Activated CD4-positive, alpha-beta memory T cell treated with anti-CD3 and anti-CD28 coated beads, Interleukin-2, amount 10 ng/mL, durations not matched to agents 7 days and 5 days (primary cell): ENCODE results near the gene IL24. TPM values are rescaled to one million over a fixed set of nuclear protein-coding genes. Genes with fewer than 3 reads are reported as not detected.
A peak's percentile ranks its signal among the peaks of the same experiment; 100 is the strongest.

ENCODE experiments used
- CTCF ChIA-PET: fragments of 350-600 bp; sonication (Branson Sonifier 250); formaldehyde crosslinking; loops from one replicate; lab custom pipeline; 2021; ENCODE audit warnings: antibody characterized with exemption, inconsistent platforms; lab: Charles Lee
- POLR2A ChIA-PET: fragments of 350-600 bp; sonication (Branson Sonifier 250); formaldehyde crosslinking; loops from one replicate; lab custom pipeline; 2021; ENCODE audit warnings: antibody characterized with exemption; lab: Charles Lee
- DNase-seq: peaks from one replicate; pipeline ENCODE4 v3.0.0-alpha.2; 2020
- H3K27ac Mint-ChIP-seq: one replicate; pipeline ENCODE4 v1.8.0; 2021; ENCODE audit warnings: mild to moderate bottlenecking, mixed read lengths
- H3K27me3 Mint-ChIP-seq: one replicate; pipeline ENCODE4 v1.8.0; 2021; ENCODE audit warnings: mixed read lengths
- H3K36me3 Mint-ChIP-seq: one replicate; pipeline ENCODE4 v1.8.0; 2021; ENCODE audit warnings: low read depth, mixed read lengths
- H3K4me1 Mint-ChIP-seq: one replicate; pipeline ENCODE4 v1.8.0; 2021; ENCODE audit warnings: mixed read lengths
- H3K4me3 Mint-ChIP-seq: one replicate; pipeline ENCODE4 v1.8.0; 2021; ENCODE audit warnings: mild to moderate bottlenecking, mixed read lengths
- H3K9me3 Mint-ChIP-seq: one replicate; pipeline ENCODE4 v1.8.0; 2021; ENCODE audit warnings: mixed read lengths
- total RNA-seq, 2 experiments: library from RNA; stranded (reverse); gene quantifications; one replicate each; pipeline ENCODE4 v1.2.3, GENCODE V29; 2021

Gene IL24
- total RNA-seq, 2 experiments from 2014 or later, result not detected

GRCh38 chr1:206864939-206865671 lies 32.1 kb upstream of the IL24 start, which contains the start of gene IL20:
TSS of gene IL20 (plus strand) at chr1:206865623. CDS start at chr1:206865853, 230 bp downstream.
- H3K4me3 Mint-ChIP-seq, result no peak within 1 kb of the TSS
- H3K27ac Mint-ChIP-seq, result no peak within 1 kb of the TSS
- peak; percentile 80 for DNase-seq
- peaks cover 54% of the 10 kb centered on the region for H3K27me3 Mint-ChIP-seq
- ChIA-PET CTCF (interaction anchor here (0.7 to 1.9 kb wide), 15 partner anchors 9 to 117 kb away, joined by 3 to 12 read pairs (median 4); no protein-coding TSS in a partner anchor), POLR2A (no interaction called here)
- peaks cover 5% of the 10 kb centered on the region for H3K4me1 Mint-ChIP-seq
- no peaks in the 10 kb centered on the region for H3K9me3 Mint-ChIP-seq
- H3K36me3 Mint-ChIP-seq, result no peaks in the 10 kb centered on the region

GRCh38 chr1:206866062-206866461 lies 31.2 kb upstream of the IL24 start:
- H3K9me3 Mint-ChIP-seq, result no peaks in the 10 kb centered on the region
- H3K27me3 Mint-ChIP-seq, result peaks cover 50% of the 10 kb centered on the region
- CTCF ChIA-PET, result interaction anchor here (1.3 to 1.7 kb wide), 3 partner anchors 10 to 61 kb away, joined by 3 to 5 read pairs (median 3); no protein-coding TSS in a partner anchor
- no peak for DNase-seq
- POLR2A ChIA-PET, result no interaction called here
- H3K4me3 Mint-ChIP-seq, result no peak overlapping the region
- no peak overlapping the region for H3K27ac Mint-ChIP-seq
- peaks cover 5% of the 10 kb centered on the region for H3K4me1 Mint-ChIP-seq
- no peaks in the 10 kb centered on the region for H3K36me3 Mint-ChIP-seq

- Mint-ChIP-seq H3K36me3 (no peaks in the 10 kb centered on the region), H3K27me3 (peaks cover 43% of the 10 kb centered on the region), H3K4me1 (peaks cover 5% of the 10 kb centered on the region), H3K27ac (no peak overlapping the region), H3K4me3 (no peak overlapping the region), H3K9me3 (peaks cover 4% of the 10 kb centered on the region)
- ChIA-PET POLR2A (no interaction called here), CTCF (interaction anchor here (0.6 to 2.5 kb wide), 3 partner anchors 9 to 69 kb away, joined by 3 to 8 read pairs (median 3); no protein-coding TSS in a partner anchor)
- DNase-seq, result no peak
These were observed 30.0 kb upstream of the IL24 start for GRCh38 chr1:206867239-206867638.

- no peaks in the 10 kb centered on the region for H3K36me3 Mint-ChIP-seq
- DNase-seq, result no peak
- CTCF ChIA-PET, result interaction anchor here (0.7 to 2.5 kb wide), 4 partner anchors 9 to 1113 kb away, joined by 3 to 8 read pairs (median 3); no protein-coding TSS in a partner anchor
- peaks cover 5% of the 10 kb centered on the region for H3K9me3 Mint-ChIP-seq
- POLR2A ChIA-PET, result no interaction called here
- H3K27ac Mint-ChIP-seq, result no peak overlapping the region
- peaks cover 40% of the 10 kb centered on the region for H3K27me3 Mint-ChIP-seq
- peaks cover 5% of the 10 kb centered on the region for H3K4me1 Mint-ChIP-seq
- H3K4me3 Mint-ChIP-seq, result no peak overlapping the region
These were observed 29.5 kb upstream of the IL24 start for GRCh38 chr1:206867716-206868115.

GRCh38 chr1:206868264-206868663 lies 29.0 kb upstream of the IL24 start:
- Mint-ChIP-seq H3K27ac (no peak overlapping the region), H3K27me3 (peaks cover 34% of the 10 kb centered on the region), H3K4me3 (no peak overlapping the region), H3K36me3 (no peaks in the 10 kb centered on the region), H3K9me3 (peaks cover 7% of the 10 kb centered on the region), H3K4me1 (peaks cover 5% of the 10 kb centered on the region)
- ChIA-PET POLR2A (no interaction called here), CTCF (interaction anchor here (0.7 to 2.5 kb wide), 4 partner anchors 10 to 1113 kb away, joined by 3 to 8 read pairs (median 3); no protein-coding TSS in a partner anchor)
- DNase-seq, result no peak

GRCh38 chr1:206872139-206872538 lies 25.1 kb upstream of the IL24 start:
- peaks cover 15% of the 10 kb centered on the region for H3K9me3 Mint-ChIP-seq
- DNase-seq, result no peak
- CTCF ChIA-PET, result interaction anchor here (0.8 to 3.4 kb wide), 4 partner anchors 7 to 41 kb away, joined by 3 to 12 read pairs (median 8); partner anchors contain the start of gene IL20
- H3K27me3 Mint-ChIP-seq, result peaks cover 17% of the 10 kb centered on the region
- no peak overlapping the region for H3K4me3 Mint-ChIP-seq
- no peak overlapping the region for H3K27ac Mint-ChIP-seq
- H3K4me1 Mint-ChIP-seq, result no peaks in the 10 kb centered on the region
- POLR2A ChIA-PET, result no interaction called here
- H3K36me3 Mint-ChIP-seq, result peaks cover 12% of the 10 kb centered on the region

GRCh38 chr1:206873603-206874188 lies 23.5 kb upstream of the IL24 start:
- CTCF ChIA-PET, result interaction anchor here (0.9 to 3.4 kb wide), 3 partner anchors 9 to 226 kb away, joined by 3 to 12 read pairs (median 5); partner anchors contain the start of gene IL20
- no peak for DNase-seq
- H3K27me3 Mint-ChIP-seq, result peaks cover 13% of the 10 kb centered on the region

GRCh38 chr1:206875752-206876377 lies 21.4 kb upstream of the IL24 start:
- DNase-seq, result no peak
- H3K4me3 Mint-ChIP-seq, result no peak overlapping the region
- H3K36me3 Mint-ChIP-seq, result peaks cover 23% of the 10 kb centered on the region
- ChIA-PET POLR2A (no interaction called here), CTCF (interaction anchor here (1.6 kb wide), 1 partner anchor 11 kb away, joined by 6 read pairs; the partner anchor contains the start of gene IL20)
- H3K27ac Mint-ChIP-seq, result no peak overlapping the region
- peaks cover 6% of the 10 kb centered on the region for H3K27me3 Mint-ChIP-seq
- no peaks in the 10 kb centered on the region for H3K4me1 Mint-ChIP-seq
- H3K9me3 Mint-ChIP-seq, result peaks cover 33% of the 10 kb centered on the region

More at GRCh38 chr1:206873603-206874188, 23.5 kb upstream of the IL24 start:
- H3K4me3 Mint-ChIP-seq, result no peak overlapping the region
- peaks cover 20% of the 10 kb centered on the region for H3K36me3 Mint-ChIP-seq
- POLR2A ChIA-PET, result no interaction called here
- H3K4me1 Mint-ChIP-seq, result no peaks in the 10 kb centered on the region
- peaks cover 26% of the 10 kb centered on the region for H3K9me3 Mint-ChIP-seq
- no peak overlapping the region for H3K27ac Mint-ChIP-seq

- H3K27ac Mint-ChIP-seq, result no peak overlapping the region
- no peaks in the 10 kb centered on the region for H3K4me1 Mint-ChIP-seq
- ChIA-PET POLR2A (no interaction called here), CTCF (interaction anchor here (0.9 to 2.7 kb wide), 4 partner anchors 14 to 144 kb away, joined by 3 to 10 read pairs (median 4); partner anchors contain the start of gene IL20)
- peaks cover 6% of the 10 kb centered on the region for H3K27me3 Mint-ChIP-seq
- no peak overlapping the region for H3K4me3 Mint-ChIP-seq
- H3K36me3 Mint-ChIP-seq, result peaks cover 23% of the 10 kb centered on the region
- no peak for DNase-seq
- H3K9me3 Mint-ChIP-seq, result peaks cover 24% of the 10 kb centered on the region
These were observed 18.8 kb upstream of the IL24 start for GRCh38 chr1:206878456-206878855.

GRCh38 chr1:206880314-206880713 lies 16.9 kb upstream of the IL24 start:
- CTCF ChIA-PET, result interaction anchor here (1.4 to 2.7 kb wide), 2 partner anchors 19 to 33 kb away, joined by 3 to 10 read pairs; no protein-coding TSS in a partner anchor
- Mint-ChIP-seq H3K4me1 (no peaks in the 10 kb centered on the region), H3K9me3 (peaks cover 21% of the 10 kb centered on the region), H3K27me3 (peaks cover 9% of the 10 kb centered on the region), H3K27ac (no peak overlapping the region), H3K4me3 (no peak overlapping the region), H3K36me3 (peaks cover 19% of the 10 kb centered on the region)
- POLR2A ChIA-PET, result no interaction called here
- no peak for DNase-seq

GRCh38 chr1:206882555-206882954 lies 14.7 kb upstream of the IL24 start:
- ChIA-PET CTCF (interaction anchor here (2.5 to 2.6 kb wide), 2 partner anchors 27 to 29 kb away, joined by 6 to 8 read pairs; no protein-coding TSS in a partner anchor), POLR2A (no interaction called here)
- Mint-ChIP-seq H3K27ac (no peak overlapping the region), H3K4me3 (no peak overlapping the region), H3K4me1 (no peaks in the 10 kb centered on the region), H3K36me3 (peaks cover 9% of the 10 kb centered on the region), H3K9me3 (peaks cover 16% of the 10 kb centered on the region), H3K27me3 (peaks cover 15% of the 10 kb centered on the region)
- no peak for DNase-seq

GRCh38 chr1:206883160-206883559 lies 14.1 kb upstream of the IL24 start:
- ChIA-PET POLR2A (no interaction called here), CTCF (interaction anchor here (0.8 to 2.6 kb wide), 6 partner anchors 10 to 145 kb away, joined by 3 to 8 read pairs (median 4); no protein-coding TSS in a partner anchor)
- H3K4me1 Mint-ChIP-seq, result peaks cover 2% of the 10 kb centered on the region
- H3K27me3 Mint-ChIP-seq, result peaks cover 14% of the 10 kb centered on the region
- DNase-seq, result no peak
- H3K4me3 Mint-ChIP-seq, result no peak overlapping the region
- peaks cover 11% of the 10 kb centered on the region for H3K9me3 Mint-ChIP-seq
- H3K27ac Mint-ChIP-seq, result no peak overlapping the region
- H3K36me3 Mint-ChIP-seq, result peaks cover 6% of the 10 kb centered on the region
